GM21360 (cell line): ENCODE data around the gene C6orf62.
"Not testable (repeated sequence)": the region's sequence is repeated elsewhere in the genome, so short reads cannot be mapped to it uniquely, and the experiment has no call there.

Source experiments
- ATAC-seq: cut with Tn5 transposase; IDR thresholded peaks from one replicate; pipeline ENCODE4 v1.9.1; 2021; ENCODE audit warnings: mild to moderate bottlenecking, moderate library complexity; ENCODE audit not compliant: unreplicated experiment

Gene C6orf62

DNA sequence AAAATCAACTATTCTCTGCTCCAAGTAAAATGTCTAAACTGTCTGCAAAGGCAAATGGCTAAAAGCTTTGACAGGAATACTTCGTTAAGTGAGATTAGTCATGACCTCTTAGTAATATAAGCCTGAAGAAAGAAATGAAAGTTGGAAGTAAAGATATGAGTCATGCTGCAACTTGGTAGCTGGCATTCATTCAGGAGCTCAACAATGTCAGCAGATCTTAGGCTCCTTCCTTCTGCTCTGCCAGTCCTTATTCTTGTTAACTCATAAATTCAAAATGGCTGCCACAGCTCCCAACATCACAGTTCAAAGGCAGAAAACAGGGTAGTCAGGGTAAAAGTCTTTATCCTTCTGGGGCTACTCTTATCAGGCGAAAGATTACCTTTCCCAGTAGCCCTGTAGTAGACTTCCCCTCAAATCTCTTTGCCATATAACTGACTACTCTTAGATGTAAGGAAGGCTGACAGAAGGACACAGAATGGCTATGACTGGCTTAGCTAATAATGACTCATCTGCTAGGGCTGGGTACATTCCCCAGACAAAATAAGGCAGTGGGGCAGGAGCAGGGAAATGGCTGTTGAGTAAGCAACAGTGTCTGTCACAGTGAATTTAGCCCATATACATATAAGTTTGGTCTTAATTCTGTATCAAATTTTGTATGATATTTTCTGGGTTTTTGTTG lies 24.4 kb upstream of the C6orf62 start:
- ATAC-seq = peak; percentile 82

DNA sequence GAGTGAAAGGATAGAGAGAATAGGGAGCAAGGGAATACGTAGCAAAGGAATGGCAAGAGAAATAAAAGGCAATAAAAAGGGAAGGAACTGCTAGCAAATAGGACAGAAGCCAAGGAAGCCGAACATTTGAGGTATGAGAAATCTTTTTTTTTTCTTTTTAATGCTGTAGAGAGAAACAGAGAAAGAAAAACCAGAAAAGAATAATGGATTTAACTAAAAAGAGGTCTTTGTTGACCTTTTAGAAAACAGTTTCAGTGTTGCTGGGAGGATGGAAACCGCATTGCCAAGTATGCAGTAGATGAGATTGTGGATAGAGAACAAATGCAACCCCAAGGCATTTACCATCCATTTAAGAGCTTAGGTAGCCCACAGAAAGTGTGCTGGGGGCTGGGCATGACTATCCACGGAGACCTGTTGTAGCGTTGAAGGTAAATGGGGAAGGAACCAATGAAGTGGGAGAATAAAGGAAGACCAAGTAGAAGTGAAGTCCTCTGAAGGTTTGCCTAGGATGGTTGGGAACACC lies 23.3 kb upstream of the C6orf62 start:
- no peak for ATAC-seq

DNA sequence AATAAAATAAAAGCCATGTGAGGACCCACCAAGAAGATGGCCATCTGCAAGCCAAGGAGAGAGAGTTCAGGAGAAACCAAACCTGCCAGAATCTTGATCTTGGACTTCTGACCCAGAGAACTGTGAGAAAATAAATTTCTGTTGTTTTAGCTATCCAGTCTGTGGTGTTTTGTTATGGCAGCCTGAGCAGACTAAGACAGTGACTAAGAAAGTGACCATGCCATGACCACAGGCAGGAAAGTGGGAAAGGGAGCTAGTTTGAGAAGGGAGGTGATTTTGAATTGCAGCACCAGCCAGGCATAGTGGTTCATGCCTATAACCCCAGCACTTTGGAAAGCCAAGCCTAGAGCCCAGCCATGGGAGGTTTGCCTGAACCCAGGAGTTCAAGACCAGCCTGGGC lies 21.9 kb upstream of the C6orf62 start:
- no peak for ATAC-seq

DNA sequence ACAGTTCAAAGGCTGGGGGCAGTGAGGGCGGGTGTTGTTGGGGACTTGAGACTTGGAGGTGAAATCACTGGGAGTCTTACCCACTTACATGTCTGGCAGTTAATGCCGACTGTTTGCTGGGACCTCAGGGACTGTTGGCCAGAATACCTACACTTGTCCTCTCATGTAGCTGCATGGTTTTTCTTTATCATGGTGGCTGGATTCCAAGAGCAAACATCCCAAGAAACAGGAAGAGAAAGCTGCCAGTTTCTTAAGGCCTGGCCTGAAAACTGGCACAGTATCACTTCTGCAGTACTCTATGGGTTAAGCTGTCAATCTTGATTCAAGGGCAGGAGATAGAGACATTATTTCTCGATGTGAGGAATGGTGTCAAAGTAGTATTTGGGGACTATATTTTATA lies 19.8 kb upstream of the C6orf62 start:
- no peak for ATAC-seq

DNA sequence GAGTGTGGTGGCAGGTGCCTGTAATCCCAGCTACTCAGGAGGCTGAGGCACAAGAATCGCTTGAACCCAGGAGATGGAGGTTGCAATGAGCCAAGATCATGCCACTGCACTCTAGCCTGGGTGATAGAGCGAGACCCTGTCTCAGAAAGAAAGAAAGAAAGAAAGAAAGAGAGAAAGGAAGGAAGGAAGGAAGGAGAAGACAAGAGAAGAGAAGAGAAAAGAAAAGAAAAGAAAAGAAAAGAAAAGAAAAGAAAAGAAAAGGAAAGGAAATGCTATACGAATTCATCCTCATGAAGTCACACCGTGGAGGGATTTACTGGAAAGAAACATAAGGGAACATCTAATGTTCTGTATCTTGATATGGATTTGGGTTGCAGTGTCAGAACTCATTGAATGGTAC lies 15.8 kb upstream of the C6orf62 start:
- not testable (repeated sequence) for ATAC-seq

DNA sequence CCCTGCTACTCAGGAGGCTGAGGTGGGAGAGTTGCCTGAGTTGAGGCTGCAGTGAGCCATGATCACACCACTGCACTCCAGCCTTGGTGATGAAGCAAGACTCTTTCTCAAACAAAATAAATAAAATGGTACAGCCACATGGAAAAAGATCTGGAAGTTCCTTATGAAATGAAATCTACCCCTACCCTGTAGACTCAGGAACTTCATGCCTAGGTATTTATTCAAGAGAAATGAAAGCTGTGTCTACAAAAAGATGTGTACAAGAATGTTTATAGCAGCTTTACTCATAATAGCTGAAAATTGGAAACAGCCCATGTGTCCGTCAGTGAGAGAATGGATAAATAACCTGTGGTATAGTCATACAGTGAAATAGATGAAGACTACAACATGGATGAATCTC lies 15.2 kb upstream of the C6orf62 start:
- no peak for ATAC-seq

DNA sequence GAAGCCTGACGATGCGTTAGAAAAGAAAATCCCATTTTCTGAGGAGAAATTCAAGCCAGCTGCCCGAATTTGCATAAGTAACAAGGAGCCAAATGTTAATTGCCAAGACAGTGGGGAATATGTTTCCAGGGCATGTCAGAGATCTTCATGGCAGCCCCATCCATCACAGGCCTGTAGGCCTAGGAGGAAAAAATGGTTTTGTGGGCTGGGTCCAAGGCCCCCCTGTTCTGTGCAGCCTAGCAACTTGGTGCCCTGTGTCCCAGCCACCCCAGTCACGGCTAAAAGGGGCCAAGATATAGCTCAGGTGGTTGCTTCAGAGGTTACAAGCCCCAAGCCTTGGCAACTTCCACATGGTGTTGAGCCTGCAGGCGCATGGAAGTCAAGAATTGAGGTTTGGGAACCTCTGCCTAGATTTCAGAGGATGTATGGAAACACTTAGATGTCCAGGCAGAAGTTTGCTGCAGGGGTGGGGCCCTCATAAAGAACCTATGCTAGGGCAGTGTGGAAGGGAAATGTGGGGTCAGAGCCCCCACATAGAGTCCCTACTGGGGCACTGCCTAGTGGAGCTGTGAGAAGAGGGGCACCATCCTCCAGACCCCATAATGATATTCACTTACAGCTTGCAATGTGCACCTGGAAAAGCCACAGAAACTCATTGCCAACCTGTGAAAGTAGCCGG lies 12.6 kb upstream of the C6orf62 start:
- ATAC-seq = not testable (repeated sequence)

DNA sequence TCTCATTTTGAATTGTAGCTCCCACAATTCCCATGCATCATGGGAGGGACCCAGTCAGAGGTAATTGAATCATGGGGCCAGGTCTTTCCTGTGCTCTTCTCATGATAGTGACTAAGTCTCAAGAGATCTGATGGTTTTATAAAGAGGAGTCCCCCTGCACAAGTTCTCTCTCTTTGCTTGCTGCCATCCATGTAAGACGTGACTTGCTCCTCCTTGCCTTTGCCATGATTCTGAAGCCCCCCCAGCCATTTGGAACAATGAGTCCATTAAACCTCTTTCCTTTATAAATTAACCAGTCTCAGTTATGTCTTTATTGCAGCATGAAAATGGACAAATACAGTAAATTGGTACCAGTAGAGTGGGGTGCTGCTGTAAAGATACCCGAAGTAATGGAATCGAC lies 11.7 kb upstream of the C6orf62 start:
- ATAC-seq = not testable (repeated sequence)

DNA sequence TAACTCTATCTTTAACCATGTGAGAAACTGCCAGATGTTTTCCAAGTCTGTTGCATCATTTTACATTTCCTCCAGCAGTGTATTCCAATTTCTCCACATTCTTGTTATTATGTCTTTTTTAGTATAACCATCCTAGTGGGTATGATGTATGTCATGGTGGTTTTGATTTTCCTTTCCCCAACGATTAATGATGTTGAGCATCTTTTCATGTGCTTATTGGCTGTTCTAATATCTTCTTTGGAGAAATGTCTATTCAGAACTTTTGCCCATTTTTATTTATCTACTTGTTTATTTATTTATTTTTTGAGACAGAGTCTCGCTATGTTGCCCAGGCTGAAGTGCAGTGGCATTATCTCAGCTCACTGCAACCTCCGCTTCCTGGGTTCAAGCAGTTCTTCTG lies 4.3 kb upstream of the C6orf62 start:
- ATAC-seq = no peak

DNA sequence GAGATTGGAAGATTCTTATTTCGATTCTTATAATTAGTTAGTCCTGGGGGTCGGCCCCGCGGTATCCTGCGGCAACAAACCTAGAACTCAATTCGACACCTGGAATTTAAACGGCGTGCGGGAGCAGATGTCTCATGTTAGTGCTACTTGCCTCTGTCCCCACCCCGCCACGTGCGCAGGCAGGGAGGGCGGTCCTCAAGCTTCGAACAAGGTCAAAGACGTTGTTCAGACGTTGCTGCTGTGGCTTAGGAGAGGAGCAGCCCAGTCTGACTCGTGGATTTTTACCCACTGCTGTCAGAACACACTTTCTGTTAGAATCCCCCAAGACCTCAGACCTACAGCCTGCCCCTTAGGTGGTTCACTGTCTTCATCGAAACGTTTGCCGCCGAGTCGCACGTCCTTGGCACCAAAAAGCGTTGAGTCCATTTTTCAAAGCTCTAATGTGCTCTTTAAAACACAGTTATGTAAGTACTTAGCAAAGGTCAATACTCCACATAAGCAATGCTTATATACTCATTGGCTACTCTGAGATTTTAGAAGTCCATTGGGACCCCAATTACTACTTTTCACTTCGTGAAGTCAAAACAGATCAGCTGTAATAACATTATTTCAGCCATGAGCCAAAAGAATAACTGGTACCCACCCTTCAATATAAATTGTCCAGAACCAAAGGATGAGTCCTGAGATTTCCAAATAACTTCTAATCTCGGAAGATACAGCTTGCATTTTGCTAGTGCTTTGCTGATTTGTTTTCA lies 2.7 kb upstream of the C6orf62 start:
- peak; percentile 43 for ATAC-seq

DNA sequence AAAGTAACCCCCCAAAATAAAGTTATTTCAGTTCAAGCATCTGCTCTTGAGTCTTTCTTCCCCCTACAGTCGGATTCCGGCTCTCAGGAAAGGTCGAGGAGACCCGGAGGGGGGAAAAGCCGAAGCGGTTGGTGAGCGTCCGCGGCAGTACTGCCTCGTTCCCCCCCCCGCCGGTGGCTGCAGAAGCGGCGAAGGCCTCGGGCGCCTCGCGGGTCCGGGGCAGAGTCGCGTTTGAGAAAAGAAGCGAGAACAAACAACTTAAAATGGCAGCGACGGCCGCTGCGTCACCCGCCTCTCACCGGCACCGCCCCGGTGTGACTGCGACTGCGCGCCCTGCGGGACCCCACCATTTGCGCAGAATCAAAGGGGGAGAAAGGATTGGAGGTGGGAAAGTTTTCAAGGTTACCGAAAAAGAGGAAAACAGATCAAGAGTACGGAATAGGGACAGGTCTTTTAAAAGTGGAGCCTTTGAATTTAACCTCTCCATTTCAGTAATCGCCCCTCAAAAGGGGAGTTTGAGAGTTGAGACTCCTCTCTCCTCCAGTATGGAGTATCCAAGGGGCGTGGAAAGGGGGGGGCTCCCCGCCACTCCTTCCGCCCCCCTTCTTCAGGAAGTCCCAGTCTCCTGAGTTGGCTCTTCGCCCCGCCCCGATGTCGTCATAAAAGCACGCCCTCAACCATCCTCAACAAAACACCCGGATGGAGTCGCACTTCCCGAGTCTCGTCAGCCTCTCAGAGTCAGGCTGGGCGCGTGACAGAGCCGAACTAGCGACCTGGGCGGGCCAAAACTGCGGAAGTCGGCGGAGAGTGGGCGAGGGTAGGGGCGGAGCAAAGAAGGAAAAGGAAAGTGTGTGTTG lies 1.9 kb upstream of the C6orf62 start:
- peak; percentile 87 for ATAC-seq

DNA sequence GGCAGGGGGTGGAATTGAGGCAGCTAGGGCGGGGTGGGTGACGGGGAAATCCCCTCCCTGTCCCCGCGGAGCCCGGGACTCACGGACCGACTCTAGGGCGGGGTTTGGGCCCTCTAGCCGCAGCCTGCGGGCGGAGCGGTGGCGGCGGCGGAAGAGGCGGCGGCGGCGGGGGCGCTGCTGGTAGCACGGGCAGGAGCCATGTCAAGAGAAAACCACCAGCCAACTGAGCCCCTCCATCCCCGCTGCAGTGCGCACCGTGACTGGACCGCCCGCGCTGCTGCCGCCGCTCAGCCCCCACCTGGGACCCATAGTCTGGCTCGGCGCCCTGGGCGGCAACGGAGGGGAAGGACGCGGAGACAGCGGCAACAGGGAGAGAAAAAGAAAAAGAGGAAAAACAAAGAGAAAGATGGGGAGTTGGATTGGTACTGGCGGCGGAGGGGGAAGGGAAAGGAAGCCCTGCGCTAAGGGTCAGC lies 1.2 kb upstream of the C6orf62 start:
- no peak for ATAC-seq

DNA sequence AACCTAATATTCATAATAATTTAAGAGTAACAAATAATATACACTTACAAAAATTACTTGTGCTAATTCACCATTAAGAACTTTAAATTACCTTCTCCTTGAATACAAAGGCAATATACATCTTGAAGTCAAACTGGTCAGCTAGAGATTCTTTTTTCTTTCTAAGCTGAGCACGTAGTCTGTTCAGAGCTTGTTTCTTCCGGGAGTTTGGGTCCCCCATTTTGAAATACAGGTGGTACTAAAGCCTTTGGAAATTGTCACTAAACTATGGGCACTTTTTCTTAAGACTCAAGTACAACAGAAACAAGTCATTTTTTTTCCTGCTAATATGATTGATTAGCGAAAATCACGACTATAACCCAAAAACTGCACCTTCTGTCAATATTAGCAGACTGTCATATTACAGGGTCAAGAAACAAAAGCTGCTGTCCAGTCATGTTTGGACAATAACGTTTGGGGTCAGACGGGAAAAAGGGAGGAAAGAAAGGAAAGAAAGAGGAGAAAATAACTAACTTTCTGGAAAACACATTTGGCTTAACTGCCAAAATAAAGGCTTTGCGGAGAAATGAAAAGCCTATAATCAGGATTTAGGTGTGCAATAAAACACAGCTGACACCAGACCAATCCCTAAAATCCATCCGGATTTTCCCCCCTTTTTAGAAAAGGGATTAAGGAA lies 367 bp downstream of the C6orf62 start:
- ATAC-seq = no peak

DNA sequence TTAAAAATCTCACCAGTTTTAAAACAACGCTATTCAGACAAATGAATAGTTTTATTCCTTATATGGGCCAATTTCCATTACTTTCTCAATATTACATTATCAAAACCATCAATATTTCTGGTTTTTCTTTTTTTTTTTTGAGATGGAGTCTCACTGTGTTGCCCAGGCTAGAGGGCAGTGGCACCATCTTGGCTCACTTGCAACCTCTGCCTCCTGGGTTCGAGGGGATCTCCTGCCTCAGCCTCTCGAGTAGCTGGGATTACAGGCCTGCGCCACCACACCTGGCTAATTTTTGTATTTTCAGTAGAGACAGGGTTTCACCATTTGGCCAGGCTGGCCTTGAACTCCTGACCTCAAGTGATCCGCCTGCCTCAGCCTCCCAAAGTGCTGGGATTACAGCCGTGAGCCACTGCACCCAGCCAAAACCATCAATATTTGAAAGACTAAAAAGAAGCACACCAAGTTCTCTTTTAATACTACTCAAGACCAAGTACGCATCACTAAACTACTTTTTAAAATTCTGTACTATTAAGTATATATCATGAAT lies 2.3 kb downstream of the C6orf62 start:
- ATAC-seq = not testable (repeated sequence)

DNA sequence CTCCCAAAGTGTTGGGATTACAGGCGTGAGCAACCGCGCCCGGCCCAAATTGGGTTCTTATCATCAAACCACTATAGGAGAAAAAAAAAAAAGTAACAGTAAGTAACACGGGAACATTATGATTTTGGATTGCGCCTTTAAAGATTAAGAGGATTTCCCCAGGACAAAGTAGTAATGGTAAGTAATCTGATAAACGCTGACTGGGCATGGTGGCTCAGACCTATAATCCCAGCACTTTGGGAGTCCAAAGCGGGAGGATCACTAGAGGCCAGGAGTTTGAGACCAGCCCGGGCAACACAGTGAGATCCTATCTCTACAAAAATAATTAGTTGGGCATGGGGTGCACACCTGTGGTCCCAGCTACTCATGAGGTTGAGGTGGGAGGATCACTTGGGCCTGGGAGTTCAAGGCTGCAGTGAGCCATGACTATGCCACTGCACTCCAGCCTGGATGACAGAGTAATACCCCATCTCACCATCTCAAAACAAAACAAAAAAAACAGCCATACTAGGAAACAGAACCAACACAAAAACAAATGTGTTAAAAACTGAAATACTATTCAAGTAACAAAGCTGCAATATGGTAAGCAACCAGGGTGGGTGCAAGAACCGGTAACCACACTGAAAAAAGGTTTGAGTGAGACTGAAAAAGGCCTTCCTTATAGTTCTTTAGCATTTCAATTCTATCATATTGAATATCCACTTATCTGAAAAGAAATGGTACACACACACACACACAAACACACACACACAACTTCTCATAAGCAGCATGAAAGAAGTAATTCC lies 8.2 kb downstream of the C6orf62 start:
- no peak for ATAC-seq

DNA sequence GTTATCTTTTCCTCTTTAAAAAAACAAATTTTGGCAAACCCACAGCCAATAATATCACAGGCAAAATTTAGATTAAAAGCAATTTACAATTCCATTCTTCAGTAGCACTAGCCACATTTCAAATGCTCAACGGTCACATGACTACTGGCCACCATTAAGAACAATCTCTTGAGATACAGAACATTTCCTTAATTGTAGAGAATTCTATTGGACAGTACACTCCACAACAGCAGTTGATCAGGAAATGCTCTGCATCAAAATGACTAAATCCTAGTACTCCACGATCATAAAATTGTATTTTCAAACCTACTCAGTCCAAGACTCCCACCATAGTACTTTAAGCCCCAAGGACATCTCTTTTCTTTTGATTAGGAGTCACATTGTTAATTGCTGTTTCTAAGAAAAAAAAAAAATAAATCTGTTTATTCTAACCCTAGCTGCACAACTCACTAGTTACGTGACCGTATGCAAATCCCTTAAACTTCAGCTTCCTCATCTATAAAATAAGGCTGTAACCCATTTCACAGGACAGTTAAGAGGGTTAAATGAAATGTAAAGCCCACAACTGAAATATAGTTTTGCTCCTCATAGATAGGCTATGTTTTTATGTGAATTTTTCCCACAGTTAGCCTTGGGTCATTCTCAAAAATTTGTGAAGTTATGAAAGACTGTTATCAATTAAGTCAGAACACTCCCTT lies 9.8 kb downstream of the C6orf62 start:
- no peak for ATAC-seq

DNA sequence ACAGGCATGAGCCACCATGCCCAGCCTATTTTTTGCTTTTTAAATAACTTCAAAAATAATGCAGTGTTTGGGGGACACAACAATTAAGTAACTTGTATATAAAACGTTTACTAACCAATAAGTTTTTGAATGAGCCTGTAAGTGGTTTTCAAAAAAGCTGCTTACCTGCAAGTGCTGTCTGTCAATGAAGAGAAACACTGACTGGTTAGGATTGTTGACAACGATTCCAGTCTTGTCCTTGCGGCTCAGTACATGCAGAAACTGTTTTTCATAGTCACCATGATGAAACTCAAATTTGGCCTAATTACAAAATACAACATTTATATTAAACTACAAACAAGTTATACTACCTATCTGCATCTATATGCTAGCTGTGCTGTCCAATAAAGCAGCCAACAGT lies 10.3 kb downstream of the C6orf62 start:
- no peak for ATAC-seq

DNA sequence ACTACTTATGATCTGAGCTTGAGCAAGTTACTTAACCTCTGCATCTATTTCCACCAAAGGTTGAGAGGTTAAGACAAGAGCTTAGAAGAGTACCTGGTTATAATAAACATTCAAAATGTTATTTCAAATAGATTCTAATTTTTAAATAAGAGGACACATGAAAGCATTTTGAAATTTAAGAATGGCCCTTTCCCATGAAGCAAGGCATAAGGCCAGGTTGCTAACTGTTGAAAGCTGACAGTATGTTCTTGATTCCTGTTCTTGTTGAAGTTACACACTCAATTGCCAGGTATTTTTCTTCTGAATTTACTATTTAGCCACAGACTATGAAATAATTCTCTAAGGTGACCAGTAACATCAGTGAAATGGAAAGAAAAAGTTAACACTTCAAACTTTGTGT lies 14.5 kb downstream of the C6orf62 start:
- no peak for ATAC-seq
